Activated naive CD4-positive, alpha-beta T cell treated with anti-CD3 and anti-CD28 coated beads, Interleukin-2, amount 50 U/mL, for 16 hours (primary cell): ENCODE measurements around the gene ZNF438.
"Not testable (repeated sequence)": the region's sequence is repeated elsewhere in the genome, so short reads cannot be mapped to it uniquely, and the experiment has no call there.

ENCODE experiments used
- DNase-seq: peaks from one replicate; pipeline ENCODE4 v3.0.0-alpha.2; 2020

The ZNF438 gene

DNA sequence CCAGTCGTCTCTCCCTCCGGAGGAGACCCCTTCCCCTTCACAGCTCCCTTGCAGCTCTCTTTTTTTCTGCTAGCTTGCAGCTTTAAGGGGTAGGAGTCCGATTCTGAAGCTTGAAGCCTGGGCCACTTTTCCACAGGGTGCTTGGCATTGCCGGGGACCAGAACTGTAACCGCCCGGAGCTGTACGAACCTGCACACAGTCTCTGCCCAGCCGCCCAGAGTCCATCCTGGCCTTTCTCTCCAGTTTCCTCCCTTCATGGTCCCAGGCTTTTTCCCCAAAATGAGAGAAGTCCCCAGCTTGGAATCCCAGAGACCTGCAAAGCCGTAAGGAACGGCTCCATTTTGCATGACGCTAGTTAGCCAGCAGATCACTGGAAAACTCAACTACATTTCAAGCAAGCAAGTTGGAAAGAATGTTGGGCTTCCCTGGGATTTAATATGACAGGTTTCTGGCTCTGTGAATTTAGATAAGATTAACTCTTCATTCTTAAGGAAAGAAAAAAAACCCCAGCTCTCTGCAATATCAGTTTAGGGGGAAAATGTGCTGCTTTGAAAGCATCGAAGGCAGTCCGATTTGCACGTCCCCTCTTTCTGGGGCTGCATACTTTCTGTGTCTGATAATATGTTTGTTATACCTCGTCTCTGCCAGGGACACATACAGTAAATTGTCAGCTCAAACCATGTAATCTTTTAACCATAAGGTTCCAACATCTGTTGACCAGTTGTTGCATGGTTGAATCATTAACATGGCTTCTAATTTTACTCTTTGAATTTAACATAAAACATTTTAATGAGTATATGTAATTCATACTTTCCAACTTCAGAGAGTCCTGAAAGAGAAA is 212.1 kb downstream of the ZNF438 start:
- no peak for DNase-seq

DNA sequence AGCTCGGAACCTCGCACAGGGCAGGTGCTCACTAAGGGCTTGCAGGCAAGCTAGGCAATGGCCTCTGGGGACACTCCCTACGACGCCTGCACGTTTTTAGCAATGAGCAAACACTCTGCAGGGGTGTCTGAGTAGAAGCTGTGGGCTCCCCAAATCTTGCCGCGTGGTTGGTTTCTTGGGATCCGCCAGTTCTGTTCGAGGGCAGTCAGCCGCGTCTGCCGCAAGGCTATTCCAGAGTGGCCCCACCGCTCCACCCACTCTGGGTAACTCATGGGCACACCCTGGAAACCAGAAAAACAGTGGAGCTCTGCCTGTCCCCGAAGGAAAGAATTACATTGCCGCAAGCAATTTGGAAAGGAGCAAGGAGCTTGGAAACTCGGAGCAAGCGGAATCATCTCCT is 212.8 kb downstream of the ZNF438 start:
- DNase-seq: no peak

DNA sequence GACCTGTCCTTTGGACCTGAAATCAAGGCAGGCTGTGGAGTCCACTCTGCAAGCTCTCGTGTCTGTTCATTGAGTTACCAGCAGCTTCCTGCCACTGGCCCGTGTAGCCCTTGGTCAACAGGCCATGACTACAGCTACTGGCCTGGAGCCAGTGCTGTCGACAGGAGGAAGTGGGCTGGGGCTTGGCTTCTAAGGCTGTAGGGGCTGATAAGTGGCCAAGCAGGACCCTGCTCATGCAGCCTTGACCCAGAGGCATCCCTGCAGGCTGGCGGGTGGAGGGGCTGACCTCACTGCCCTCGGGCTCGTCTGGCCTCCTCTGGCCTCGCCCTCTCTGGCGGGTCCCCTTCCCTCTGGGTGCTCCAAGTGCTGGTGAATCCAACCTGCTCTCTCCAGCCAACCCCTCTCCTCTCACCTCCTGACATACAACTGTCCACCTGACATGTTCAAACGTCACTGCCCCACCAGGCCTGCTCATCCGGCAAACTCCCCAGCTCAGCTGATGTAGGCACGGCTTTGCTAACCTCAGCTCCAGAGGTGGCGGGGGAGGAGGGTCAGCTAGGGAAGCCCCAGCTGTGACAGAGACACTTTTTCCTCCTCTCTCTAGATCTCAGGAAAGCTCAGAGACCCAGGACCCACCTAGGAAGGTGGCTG is 213.5 kb downstream of the ZNF438 start:
- DNase-seq: no peak

DNA sequence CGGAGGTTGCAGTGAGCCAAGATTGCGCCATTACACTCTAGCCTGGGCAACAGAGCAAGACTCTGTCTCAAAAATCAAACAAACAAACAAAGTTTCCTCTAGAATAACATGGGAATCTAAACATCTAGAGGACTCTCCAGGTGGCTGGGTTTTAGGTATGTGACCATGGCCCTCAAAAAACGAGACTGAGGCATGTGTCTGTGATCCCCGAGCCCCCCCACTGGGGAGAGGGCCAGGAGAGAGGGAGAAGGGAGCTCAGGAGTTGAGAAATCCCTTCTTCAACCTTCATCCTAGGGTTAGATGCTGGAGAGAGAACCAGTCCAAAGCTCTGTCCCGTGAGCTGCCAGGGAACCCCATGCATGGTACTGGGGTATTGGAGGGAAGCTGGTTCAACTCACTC is 214.1 kb downstream of the ZNF438 start:
- no peak for DNase-seq

DNA sequence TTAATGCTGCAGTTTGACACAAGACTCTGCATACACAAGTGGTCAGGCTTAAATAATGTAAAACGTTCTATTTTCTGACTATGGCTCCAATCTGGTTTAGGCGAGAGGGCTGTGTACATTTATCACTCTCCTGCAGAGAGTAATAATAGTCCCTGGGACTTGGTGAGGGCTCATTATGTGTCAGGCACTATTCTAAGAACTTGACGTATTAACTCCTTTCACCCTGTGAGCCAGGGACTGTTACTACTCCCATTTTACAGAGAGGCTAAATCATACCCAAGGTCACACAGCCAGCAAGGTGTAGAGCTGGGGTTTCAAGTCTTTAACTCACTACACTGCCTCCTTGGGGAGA is 214.9 kb downstream of the ZNF438 start:
- no peak for DNase-seq

DNA sequence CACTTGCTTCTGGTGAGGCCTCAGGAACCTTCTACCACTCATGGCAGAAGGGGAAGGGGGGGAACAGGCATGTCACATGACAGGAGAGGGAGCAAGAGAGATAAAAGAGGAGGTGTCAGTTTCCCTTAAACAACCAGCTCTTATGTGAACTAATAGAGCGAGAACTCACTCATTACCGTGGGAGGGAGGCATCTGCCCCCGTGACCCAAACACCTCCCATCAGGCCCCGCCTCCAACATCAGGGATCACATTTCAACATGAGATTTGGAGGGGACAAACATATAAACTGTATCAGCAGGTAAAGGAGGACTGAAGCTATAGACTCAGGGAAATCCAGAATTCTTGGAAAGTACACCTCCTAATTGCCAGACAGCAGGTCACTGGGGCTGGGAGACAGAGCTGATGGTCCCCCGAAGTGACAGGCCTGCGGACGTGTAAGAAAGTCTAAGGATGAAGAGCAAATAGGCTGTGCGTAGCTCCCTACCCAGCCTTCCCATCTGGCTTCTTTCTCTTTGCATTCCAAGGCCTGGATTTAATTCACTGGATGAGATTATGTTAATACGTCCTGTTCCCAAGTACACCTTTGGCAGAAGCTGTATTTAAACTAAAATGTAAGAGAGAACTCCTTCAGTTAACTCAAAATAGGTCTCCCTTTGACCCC is 215.4 kb downstream of the ZNF438 start:
- DNase-seq: no peak

DNA sequence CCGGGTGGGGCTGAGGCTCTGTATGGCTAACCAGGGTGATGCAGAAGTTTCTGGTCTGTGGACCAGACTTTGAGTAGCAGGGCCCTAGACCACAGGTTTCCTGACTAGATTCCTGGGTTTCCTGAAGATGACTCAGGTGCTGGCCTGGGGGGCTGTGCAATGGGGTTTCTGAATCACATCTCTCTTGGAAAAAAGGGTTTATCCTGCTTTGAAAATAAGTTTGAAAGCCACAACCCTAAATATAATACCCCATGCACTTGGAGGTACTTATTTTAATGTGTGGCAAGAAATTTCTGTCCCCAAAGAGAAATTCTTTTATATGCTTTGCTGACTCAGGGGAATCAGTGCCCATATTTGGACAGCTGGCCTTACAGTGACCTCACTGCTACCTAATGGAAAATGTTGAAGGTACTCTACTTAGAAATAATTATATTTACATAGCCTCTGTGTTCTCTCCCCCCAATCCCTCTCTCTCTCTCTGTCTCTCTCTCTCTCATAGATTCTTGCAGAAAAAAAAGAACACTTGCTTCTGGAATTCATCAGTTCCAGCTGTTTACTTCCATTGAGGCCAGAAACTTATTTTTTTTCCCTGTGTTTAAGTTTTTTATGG is 217.7 kb downstream of the ZNF438 start:
- no peak for DNase-seq

DNA sequence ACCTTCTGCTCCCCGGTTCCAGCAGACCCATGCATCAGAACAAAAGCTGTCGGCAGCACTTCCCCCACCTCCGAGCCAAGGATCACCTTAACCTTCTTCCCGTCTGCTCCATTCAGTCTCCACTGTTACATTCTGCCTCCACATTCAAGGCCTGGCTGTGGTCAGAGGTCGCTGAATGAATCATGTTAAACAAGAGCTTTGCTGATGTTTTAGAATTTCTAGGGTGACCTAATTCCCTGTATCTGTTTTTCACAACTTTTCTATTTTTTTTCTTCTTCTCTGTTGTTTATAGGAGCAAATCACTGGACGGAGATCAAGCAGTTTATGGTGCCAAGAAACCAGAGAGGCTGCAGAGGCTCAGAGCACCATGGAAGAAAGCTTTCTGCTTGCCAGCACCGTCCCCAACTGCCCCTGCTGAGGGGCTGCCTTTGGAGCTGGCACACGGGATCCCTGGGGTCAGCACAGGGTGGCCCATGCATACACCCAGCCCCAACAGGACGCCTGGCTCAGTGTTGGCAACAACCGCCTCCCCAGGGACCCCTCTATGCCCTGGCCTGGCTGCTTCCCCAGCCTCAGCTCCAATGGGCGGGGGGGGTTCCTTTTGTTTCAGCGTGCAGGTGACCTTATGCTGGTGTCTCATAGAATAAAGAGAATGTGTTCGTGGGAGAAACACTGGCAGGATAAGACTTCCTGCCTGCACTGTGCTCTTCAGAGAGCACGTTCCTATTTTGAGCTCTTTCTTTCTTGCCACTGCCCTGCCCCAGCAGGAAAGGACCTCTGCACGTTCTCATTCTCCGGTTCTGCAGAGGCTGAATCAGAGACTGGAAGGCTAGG is 219.4 kb downstream of the ZNF438 start:
- no peak for DNase-seq

DNA sequence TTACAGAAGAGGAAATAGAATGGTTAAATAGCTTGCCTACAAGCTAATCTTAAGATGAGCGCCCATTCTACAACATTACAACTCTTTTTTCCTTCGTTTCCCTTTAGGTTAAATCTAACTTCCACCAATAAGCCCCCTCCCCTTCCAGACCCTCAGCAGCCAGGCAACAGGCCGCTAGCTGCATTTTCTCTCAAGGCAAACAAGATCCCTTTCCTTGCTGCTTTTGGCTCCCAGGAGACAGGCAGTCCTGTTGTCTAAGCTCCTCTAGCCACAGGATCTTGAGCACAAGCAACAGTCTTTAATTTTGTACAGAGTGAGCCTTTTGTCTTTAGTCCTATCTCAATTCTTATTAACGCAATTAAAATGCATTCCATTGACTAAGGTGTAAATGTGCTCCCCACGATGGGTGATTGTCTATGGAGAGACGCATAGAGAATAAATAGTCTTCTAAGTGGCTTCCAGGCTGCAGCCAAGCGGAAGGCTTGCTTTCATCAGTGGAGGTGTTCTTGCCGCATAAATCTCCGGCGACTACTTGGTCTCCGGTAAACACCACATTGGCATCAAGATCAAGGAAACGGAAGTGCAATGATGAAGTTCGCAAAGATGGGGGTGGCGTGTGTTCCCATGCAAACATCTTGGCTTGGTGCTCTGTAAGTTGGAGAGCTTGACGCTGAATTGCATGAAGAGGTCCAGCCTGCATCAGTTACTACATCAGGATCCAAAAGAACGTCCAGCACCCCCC is 220.2 kb downstream of the ZNF438 start:
- no peak for DNase-seq

DNA sequence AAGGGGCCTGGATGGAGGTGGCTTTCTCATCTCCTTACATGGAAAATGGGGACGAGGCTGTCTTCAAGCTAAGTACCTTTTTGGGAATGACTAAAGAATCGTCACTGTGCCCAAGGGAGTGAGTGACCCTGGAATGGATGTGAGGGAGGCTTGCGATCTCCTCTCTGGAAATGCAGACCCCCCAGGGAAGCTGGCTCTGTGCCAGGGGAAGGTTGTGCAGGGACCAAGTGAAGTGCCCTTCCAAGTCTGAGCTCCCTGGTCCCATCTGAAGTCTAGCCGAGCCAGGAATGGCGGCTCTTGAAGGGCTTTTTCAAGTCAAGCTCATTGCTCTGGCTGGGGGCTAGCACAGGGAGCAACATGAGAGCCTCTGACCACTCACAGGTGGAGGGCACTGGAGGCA is 221.2 kb downstream of the ZNF438 start:
- DNase-seq: no peak

DNA sequence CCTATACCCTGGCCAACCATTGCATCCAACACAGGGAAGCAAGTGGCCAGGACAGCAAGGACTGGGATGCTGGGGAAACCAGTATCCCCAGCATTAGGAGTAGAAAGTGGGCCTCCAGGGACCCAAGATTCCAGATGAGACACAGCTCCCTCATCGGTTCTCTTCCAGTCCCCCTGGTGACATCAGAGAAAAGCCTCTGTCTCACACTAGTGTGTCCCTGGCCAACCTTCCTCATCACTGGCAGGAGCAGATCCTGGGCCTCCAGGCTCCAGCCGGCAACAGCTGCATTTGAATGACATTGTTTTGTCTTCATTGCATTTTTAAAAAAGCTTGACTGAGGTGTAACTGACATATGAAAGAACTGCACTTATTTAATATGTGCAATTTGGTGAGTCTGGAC is 224.8 kb downstream of the ZNF438 start:
- no peak for DNase-seq

DNA sequence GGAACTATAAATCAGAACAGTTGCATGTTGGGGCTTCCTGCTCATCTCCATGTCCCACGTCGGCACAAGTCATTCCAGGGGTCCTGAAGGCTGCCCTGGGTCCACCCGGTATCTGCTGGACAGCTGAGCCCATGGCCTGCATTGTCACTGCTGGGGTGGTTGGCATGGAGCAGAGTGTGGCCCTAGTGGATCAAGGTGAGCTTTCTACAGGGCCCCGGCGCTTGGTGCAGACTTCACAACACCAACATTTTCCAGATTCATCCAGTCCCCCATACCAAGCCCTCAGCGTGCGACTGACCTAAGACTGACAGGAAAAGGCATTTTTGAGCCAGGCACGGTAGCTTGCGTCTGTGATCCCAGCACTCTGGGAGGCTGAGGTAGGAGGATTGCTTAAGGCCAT is 226.6 kb downstream of the ZNF438 start:
- no peak for DNase-seq

DNA sequence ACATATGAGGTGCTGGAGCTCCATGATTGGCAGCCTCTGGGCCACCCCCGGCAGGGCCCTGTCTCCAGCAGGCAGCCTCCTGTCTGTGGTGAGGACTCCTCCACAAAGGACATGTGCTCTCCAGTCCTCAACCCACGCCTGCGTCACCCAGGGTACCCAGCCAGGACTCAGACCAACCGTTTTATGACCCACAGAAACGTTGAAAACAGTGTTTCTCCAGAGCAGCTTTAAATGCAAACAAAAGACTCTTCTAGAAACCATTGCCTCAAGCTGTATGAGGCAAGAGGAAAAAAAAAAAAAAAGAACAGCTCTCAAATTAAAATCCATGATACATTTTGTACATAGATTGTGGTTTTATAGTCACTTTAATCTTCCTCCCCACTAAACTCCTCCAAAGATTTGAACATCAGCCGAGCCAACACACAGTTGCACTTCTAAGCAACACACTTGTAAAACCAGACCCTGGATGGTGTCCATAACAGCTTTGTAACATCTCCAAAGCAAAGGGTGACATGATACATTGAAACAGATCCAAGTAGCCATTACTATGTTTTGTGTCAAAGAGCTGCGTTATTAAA is 227.1 kb downstream of the ZNF438 start:
- DNase-seq: no peak

DNA sequence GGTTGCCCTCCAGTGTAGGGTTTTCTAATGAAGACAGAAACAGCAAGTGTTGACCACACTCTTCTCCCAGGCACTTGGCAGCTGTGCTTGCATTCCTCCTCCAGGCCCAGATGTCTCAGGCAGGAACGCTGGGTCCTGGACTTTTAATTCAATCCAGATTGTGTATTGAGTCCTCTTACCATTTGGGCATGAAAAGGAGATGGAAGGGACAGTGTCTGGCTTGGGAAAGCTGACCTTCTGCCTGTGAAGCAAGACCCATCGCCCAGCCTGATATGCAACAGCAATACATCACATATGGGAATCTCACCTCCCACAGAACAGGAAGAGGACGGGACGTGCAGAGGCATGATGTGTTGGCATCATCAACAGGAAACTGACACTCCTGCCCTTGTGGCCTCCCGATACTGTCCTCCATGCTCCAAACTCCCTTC is 227.8 kb downstream of the ZNF438 start:
- no peak for DNase-seq

DNA sequence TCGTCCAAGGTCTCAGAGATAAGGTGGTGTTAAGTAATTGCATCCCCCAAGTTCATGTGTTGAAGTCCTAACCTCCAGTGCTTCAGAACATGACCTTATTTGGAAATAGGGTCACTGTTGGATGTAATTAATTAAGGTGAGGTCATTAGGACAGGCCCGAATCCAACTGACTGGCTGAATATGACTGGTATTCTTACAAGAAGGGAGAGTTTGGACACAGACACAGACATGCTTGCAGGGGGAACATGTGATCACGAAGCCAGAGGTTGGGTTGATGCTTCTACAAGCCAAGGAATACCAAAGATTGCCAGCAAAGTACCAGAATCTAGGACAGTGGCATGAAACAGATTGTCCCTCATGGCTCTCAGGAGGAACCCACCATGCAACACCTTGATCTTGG is 228.6 kb downstream of the ZNF438 start:
- no peak for DNase-seq

DNA sequence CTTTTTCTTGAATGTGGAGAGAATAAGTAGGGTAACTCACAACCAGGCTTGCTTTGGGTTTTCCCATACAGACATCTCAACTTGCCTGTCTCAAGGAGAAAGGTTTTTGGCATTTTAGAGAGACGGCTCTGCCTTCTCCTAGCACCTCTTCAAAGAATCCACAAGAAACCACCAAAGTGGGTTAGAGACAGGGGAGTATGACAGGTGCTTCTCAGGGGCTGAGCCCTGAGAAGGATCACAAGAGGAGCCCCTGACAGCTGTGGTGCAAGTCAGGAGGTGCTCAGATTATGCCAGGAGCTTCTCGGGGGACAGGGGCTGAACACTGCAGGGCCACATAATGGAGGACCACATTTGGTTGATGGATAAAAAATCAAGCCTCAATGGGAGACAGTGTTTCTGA is 231.3 kb downstream of the ZNF438 start:
- no peak for DNase-seq

DNA sequence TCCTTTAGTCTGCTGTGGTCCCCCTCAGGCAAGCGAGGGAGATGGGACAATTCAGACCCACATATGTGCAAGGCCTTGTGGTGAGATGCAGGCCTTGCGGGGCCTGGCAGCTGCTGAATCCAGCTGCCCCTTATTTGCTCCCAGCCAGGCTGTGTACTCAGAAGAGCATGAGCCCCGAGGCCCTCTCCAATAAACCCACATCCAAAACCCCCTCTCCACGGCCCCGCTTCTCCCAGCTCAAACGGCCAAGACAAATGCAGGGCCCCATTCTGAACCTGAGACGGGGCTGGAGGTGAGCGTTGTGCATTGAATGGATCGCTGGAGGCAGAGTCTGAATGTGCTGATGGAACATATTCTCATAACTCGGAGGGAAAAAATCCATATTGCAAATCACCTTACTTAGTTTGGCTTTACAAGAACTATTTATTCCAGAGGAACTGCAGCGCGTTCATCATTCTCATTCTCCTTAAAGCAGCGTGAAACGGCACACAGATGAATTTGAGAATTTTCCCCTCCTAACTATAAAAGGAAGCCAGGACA is 232.9 kb downstream of the ZNF438 start:
- no peak for DNase-seq

DNA sequence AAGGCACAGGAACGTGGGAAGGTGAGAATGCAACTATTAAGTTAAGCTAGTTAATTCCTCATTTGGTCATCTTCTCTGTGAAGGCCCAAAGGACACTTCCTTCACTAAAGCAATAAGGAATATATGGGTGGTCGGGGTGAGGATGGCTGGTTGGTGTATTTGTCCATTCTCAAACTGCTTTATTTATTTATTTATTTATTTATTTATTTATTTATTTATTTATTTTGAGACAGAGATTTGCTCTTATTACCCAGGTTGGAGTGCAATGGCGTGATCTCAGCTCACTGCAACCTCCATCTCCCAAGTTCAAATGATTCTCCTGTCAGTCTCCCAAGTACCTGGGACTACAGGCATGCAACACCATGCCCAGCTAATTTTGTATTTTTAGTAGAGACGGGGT is 236.6 kb downstream of the ZNF438 start:
- not testable (repeated sequence) for DNase-seq
